ENCODE measurements around the gene NUCB1.
A peak's percentile ranks its signal among the peaks of the same experiment; 100 is the strongest.
"Not testable (repeated sequence)": the region's sequence is repeated elsewhere in the genome, so short reads cannot be mapped to it uniquely, and the experiment has no call there.

The NUCB1 gene

DNA sequence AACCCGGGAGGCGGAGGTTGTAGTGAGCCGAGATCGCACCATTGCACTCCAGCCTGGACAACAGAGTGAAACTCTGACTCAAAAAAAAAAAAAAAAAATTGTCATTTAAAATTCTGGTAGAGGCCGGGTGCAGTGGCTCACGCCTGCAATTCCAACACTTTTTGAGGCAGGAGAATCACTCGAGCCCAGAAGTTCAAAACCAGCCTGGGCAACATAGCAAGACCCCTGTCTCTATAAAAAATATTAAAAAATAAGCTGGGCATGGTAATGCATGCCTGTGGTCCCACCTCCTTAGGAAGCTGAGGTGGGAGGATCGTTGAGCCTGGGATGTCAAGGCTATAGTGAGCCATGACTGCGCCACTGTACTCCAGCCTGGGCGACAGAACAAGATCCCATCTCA lies 6.2 kb downstream of the NUCB1 start:
- no peak for DNase-seq

GRCh38 chr19:48907671-48908070 lies 7.6 kb downstream of the NUCB1 start:
- DNase-seq: no peak

DNA sequence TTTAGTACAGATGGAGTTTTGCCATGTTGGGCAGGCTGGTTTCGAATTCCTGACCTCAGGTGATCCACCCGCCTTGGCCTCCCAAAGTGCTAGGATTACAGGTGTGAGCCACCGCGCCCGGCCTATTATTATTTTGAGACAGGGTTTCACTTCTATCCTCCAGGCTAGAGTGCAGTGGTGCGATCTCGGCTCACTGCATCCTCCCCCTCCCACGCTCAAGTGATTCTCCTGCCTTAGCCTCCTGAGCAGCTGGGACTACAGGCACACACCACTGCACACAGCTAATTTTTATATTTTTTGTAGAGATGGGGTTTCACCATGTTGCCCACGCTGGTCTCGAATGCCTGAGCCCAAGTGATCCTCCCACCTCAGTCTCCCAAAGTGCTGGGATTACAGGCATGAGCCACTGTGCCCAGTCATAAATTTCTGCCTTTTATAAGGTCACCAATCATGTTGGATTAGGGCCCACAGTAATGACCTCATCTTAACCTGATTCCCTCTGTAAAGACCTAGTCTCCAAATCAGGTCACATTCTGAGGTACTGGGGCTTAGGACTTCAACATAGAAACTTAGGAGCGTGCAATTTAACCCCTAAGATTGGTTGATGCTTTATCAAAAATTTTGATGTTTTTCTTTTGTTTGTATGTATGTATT lies 9.4 kb downstream of the NUCB1 start:
- DNase-seq: not testable (repeated sequence)

GRCh38 chr19:48910803-48911202 lies 10.7 kb downstream of the NUCB1 start:
- no peak for DNase-seq

DNA sequence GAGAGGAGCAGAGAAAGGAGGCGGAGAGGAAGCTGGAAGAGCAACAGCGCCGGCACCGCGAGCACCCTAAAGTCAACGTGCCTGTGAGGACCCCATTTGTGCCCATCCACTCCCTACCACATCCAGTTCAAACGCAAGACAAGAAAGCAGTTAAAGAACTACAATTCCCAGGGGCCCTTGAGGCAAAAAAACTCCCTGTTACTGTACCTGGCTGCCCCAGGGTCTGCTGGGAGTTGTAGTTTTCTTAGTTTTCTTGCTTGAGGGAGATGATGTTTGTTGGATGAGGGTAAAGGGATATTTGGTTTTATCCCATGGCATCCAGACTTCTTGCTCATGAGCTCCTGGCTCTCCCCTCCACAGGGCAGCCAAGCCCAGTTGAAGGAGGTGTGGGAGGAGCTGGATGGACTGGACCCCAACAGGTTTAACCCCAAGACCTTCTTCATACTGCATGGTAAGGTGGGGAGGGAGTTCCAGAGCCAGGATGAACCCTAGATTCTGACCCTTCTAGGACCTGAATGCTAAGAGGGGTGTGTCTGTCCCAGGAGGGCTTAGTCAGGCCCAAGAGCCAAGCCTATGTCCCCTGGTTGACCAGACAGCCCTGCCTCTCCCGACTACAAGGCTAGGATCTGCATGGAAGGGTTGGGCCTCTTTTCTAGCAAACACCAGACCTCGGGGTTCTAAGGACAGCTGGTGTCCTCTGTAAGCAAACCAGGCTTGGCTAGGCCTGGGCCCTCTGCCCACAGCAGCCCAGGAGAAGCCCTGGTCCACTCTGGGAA lies 13.2 kb downstream of the NUCB1 start:
- no peak for DNase-seq

GRCh38 chr19:48914181-48914580 lies 14.1 kb downstream of the NUCB1 start:
- no peak for DNase-seq

DNA sequence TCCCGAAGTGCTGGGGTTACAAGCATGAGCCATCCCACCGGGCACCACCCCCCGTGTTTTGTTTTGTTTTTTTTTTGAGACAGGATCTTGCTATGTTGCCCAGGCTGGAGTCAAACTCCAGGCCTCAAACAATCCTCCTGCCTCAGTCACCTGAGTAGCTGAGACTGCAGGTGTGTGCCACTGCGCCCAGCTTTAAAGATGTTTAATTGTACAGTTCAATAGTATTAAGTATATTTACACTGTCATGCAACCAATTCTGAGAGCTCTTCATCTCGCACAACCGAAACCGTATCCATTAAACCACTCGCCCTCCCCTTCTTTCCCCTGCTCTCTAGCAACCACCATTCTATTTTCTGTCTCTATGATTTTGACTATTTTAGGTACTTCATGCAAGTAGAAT lies 15.6 kb downstream of the NUCB1 start:
- DNase-seq: peak; percentile 89

- DNase-seq: no peak
These were observed 18.0 kb downstream of the NUCB1 start for GRCh38 chr19:48918071-48918470.

- DNase-seq: no peak
These were observed 18.7 kb downstream of the NUCB1 start for GRCh38 chr19:48918801-48919247.

- not testable (repeated sequence) for DNase-seq
These were observed 19.2 kb downstream of the NUCB1 start for GRCh38 chr19:48919271-48919670.

DNA sequence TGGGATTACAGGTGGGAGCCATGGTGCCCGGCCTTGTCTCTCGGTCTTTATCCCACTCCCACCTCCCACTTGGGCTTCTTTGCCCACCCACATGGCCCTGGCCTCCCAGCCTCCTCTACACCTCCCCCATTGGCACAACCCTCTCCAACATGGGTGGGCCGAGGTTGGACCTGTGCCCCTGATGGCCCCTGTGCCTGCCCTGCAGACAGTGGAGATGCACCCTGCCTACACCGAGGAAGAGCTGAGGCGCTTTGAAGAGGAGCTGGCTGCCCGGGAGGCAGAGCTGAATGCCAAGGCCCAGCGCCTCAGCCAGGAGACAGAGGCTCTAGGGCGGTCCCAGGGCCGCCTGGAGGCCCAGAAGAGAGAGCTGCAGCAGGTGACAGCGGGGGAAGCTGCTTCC lies 20.8 kb downstream of the NUCB1 start:
- no peak for DNase-seq

GRCh38 chr19:48921721-48922500 lies 21.8 kb downstream of the NUCB1 start:
- no peak for DNase-seq

DNA sequence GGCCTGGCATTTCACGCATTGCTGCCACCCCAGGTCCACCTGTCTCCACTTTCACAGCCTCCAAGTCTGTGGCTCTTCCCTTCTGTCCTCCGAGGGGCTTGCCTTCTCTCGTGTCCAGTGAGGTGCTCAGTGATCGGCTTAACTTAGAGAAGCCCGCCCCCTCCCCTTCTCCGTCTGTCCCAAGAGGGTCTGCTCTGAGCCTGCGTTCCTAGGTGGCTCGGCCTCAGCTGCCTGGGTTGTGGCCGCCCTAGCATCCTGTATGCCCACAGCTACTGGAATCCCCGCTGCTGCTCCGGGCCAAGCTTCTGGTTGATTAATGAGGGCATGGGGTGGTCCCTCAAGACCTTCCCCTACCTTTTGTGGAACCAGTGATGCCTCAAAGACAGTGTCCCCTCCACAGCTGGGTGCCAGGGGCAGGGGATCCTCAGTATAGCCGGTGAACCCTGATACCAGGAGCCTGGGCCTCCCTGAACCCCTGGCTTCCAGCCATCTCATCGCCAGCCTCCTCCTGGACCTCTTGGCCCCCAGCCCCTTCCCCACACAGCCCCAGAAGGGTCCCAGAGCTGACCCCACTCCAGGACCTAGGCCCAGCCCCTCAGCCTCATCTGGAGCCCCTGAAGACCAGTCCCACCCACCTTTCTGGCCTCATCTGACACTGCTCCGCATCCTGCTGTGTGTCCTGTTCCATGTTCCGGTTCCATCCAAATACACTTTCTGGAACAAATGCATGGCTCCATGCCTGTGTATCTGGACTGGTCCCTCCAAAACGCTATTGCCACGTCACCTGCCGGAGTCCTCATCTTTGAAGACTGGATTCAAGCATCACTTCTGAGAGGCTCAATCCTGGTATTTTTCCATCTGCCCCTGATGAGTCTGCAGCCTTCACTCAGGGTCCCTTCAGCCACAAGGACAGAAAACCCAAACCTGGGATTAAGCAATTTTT lies 22.7 kb downstream of the NUCB1 start:
- no peak for DNase-seq

- no peak for DNase-seq
These were observed 25.2 kb downstream of the NUCB1 start for GRCh38 chr19:48925240-48925843.

DNA sequence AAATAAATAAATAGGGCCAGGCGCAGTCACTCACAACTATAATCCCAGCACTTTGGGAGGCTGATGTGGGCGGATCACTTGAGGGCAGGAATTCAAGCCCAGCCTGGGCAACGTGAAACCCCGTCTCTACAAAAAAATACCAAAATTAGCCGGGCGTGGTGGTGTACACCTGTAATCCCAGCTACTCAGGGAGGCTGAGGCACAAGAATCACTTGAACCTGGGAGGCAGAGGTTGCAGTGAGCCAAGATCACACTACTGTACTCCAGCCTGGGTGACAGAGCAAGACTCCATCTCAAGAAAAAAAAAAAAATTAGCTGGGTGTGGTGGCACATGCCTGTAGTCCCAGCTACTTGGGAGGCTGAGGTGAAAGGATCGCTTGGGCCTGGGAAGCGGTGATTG lies 25.8 kb downstream of the NUCB1 start:
- not testable (repeated sequence) for DNase-seq

- no peak for DNase-seq
These were observed 26.8 kb downstream of the NUCB1 start for GRCh38 chr19:48926909-48927308.

GRCh38 chr19:48927692-48928091 lies 27.6 kb downstream of the NUCB1 start:
- DNase-seq: not testable (repeated sequence)

- DNase-seq: no peak
These were observed 28.3 kb downstream of the NUCB1 start for GRCh38 chr19:48928164-48929025.

GRCh38 chr19:48933382-48933932 lies 33.3 kb downstream of the NUCB1 start, which contains the start of gene DHDH:
TSS of gene DHDH (plus strand) at chr19:48933699. CDS start at chr19:48933722, 23 bp downstream.
- DNase-seq: peak; percentile 92

GRCh38 chr19:48934837-48935236 lies 34.7 kb downstream of the NUCB1 start:
- no peak for DNase-seq

- no peak for DNase-seq
These were observed 35.8 kb downstream of the NUCB1 start for GRCh38 chr19:48935864-48936263.
